Fibroblast of villous mesenchyme (primary cell): Measurements from ENCODE around the gene UVSSA. TPM values are rescaled to one million over a fixed set of nuclear protein-coding genes. Genes with fewer than 3 reads are reported as not detected.
A peak's percentile ranks its signal among the peaks of the same experiment; 100 is the strongest.

ENCODE experiments used
- DNase-seq: peaks from one replicate; pipeline ENCODE4 v3.0.0-alpha.2; 2010; ENCODE audit warnings: low read depth
- H3K4me3 ChIP-seq: 2 replicates; pipeline ENCODE4 v1.5.1; 2011; ENCODE audit warnings: low read depth, mild to moderate bottlenecking, low read length
- total RNA-seq: library from RNA; depleted of rRNA; stranded (reverse); fragments of >200 nt; gene quantifications from 2 replicates; pipeline ENCODE4 v1.2.3, GENCODE V29; 2012
- TF ChIP-seq, protein P1 (sequence below): IDR thresholded peaks from 2 replicates; pipeline ENCODE4 v1.5.1; 2012; ENCODE audit warnings: low read depth, mild to moderate bottlenecking, low read length; ENCODE audit not compliant: insufficient read depth

Gene UVSSA
- total RNA-seq, 1 donor, result 10.8 TPM

DNA sequence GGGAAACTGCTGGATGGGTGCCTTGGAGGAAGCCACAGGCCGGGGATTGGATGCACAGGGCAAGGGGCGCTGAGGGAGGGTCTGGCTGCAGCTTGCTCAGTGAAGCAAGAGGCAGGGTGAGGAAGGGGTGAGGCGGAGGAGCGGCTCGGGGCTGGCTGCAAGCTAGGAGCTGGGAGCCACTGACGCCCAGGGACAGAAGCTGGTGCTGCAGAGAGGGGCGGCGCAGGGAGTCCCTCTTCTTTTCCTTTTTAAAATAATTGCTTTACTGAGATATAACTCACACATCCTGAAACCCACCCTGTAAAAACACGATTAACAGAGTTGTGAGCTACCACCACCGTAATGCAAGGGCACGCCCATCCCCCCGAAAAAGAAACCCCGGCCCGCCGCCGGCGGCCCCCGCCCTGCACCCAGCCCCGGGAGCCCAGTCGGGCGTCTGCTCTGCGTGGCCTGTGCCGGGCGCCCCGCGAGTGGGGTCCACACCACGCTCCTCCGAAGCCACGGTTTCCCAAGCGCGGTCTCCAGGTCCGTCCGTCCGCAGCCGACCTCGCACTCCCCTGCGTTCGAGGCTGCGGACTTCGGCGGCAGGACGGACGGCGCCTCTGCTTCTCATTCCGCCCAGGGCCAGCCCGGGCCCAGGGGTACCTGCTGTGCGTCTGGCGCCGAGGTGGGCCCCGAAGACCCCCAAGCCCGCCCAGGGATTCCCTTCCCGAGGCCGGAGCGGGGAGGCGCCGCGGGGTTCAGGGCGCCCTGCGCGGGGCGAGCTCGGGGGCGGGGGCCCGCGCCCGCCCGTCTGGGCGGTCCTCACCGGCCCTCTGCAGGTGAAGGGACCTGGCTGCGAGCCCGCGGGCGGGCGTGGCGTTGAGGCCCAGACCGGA lies 866 bp upstream of the UVSSA start:
- DNase-seq, result peak; percentile 66
- peak overlapping the region; percentile 79 for H3K4me3 ChIP-seq
- TF ChIP-seq, protein P1, sequence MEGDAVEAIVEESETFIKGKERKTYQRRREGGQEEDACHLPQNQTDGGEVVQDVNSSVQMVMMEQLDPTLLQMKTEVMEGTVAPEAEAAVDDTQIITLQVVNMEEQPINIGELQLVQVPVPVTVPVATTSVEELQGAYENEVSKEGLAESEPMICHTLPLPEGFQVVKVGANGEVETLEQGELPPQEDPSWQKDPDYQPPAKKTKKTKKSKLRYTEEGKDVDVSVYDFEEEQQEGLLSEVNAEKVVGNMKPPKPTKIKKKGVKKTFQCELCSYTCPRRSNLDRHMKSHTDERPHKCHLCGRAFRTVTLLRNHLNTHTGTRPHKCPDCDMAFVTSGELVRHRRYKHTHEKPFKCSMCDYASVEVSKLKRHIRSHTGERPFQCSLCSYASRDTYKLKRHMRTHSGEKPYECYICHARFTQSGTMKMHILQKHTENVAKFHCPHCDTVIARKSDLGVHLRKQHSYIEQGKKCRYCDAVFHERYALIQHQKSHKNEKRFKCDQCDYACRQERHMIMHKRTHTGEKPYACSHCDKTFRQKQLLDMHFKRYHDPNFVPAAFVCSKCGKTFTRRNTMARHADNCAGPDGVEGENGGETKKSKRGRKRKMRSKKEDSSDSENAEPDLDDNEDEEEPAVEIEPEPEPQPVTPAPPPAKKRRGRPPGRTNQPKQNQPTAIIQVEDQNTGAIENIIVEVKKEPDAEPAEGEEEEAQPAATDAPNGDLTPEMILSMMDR, result peak; percentile 38

DNA sequence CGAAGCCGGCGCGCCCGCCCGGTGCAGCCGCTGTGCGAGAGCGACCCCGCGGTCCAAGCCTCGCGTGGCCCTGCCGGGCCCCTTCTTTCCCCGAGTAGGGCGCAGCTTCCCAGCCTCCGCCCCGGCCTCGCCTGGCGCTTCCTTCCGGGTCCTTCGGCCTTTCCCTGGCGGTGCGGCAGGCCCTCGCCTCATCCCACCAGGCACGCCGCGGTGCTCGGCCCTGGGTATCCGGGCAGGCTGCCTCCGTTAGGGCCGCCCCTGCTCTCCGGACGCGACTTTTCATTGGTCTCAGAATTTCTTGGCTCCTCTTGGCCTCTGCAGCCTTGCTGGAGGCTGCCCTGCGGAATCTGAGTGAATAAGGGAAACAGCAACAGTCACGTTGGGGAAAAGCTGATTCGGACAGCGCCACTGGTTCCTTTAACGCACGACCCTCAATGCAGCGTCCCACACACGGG lies 429 bp downstream of the UVSSA start:
- TF ChIP-seq, protein P1, result no peak
- H3K4me3 ChIP-seq, result peak overlapping the region; percentile 71
- DNase-seq, result peak; percentile 84

DNA sequence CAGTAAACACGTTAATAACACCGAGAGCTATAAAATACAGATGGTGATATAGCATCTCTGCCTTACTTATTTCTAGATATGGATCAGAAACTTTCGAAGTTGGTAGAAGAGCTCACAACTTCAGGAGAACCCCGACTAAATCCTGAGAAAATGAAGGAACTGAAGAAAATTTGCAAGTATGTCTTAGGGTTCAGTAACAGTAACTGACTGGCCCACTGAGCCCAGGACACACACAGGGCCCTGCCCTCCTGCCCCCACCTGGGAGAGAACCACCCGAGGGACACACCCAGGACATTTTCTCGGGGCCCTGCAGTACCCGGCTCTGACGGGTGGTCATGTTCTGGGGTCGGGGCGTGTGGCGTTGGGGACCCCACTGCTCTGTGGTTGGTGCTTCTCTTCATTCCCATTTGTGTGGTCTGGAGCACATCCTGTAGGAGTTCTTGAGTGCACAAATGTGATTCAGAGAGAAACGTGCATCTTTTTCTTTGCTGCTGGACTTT lies 1.1 kb downstream of the UVSSA start:
- H3K4me3 ChIP-seq, result peak overlapping the region; percentile 71
- TF ChIP-seq, protein P1, result no peak
- DNase-seq, result no peak

DNA sequence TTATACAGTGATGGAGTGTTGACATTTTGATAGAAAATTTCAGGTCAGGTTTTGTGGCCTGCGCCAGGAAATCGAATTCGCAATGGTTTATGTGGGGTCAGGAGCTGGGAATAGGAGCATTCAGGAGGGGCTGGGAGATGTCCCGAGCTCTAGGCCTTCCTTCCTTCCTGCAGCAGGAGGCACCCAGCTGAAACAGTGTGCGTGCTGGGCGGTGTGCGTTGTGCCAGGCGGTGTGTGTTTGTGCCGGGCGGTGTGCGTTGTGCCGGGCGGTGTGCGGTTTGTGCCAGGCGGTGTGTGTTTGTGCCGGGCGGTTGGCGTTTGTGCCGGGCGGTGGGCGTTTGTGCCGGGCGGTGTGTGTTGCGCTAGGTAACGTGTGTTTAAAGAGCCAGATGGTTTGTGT lies 1.7 kb downstream of the UVSSA start:
- H3K4me3 ChIP-seq, result no peak overlapping the region
- DNase-seq, result no peak
- TF ChIP-seq, protein P1, result no peak

DNA sequence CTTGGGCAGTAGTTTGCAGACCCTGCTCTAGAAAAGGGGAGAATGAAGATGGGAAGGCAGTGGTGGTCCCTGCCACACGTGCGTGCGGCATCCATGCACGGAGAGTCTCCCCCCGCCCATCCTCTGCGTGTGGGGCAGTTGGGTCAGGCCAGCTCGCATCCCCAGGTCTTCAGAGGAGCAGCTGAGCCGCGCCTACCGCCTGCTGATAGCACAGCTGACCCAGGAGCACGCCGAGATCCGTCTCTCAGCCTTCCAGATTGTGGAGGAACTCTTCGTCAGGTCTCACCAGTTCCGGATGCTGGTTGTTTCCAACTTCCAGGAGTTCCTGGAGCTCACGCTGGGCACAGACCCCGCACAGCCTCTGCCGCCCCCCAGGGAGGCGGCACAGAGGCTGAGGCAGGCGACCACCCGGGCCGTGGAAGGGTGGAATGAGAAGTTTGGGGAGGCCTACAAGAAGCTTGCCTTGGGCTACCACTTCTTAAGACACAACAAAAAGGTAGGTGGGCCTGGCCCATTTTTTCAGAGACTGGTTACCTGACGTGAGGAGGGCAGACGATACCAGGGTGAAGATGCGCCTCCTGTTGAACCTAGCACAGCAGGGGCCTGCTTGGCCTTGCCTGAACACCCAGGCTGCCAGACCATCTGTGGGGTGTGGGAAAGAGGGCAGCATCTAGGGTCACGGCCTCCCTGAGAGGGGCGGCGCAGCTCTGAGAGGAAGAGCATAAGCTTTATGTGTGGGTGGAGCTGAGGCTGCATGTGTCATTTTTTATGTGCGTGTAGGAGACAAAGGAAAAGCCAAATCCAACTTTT lies 2.6 kb downstream of the UVSSA start:
- peak; percentile 2 for DNase-seq
- TF ChIP-seq, protein P1, result no peak
- H3K4me3 ChIP-seq, result no peak overlapping the region

DNA sequence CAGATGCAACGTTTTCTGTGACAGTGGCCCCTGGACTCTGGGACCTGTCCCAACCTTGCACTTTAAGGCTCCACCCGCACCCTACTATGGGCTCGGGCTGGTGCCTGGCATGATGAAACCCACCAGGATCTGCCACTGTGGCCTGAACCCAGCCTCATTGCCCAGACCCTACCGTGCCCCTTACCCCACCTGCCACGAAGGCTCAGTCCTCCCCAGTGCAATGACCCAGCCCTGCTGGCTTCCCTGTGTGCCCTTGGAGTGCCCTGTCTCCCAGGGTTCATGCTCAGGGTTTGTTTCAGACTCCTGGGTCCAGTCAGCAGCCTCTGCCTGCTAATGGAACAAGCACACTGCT lies 3.1 kb downstream of the UVSSA start:
- TF ChIP-seq, protein P1, result no peak
- DNase-seq, result no peak
- H3K4me3 ChIP-seq, result no peak overlapping the region
